Measurements from ENCODE around the gene SDC4.

- TF ChIP-seq CTCF (IDR thresholded peaks at IDR 0.05) = no peak
- TF ChIP-seq POLR2A (IDR thresholded peaks at IDR 0.05) = no peak
- TF ChIP-seq EP300 (IDR thresholded peaks at IDR 0.05) = no peak
Measured at GRCh38 chr20:45338121-45339030, 9.8 kb downstream of the SDC4 start.
